Astrocyte (in vitro differentiated cells and primary cell): Measurements from ENCODE around the gene PCCB. TPM values are rescaled to one million over a fixed set of nuclear protein-coding genes. Genes with fewer than 3 reads are reported as not detected.

Source experiments
- DNase-seq: peaks from one replicate; pipeline ENCODE4 v3.0.0-alpha.2; 2010; ENCODE audit warnings: low read depth
- FAIRE-seq: peaks from 2 replicates; lab custom pipeline; 2011; peaks lifted over from hg19 to GRCh38; lab: Jason Lieb, UNC
- H2AFZ ChIP-seq: 2 replicates; pipeline ENCODE4 v1.6.0; 2012; ENCODE audit warnings: low read depth, low read length, inconsistent platforms
- H3K27ac ChIP-seq: 2 replicates; pipeline ENCODE4 v1.5.1; 2011; ENCODE audit warnings: low read depth, low read length, inconsistent platforms
- H3K27me3 ChIP-seq: 2 replicates; pipeline ENCODE4 v1.6.0; 2011; ENCODE audit warnings: low read length, inconsistent platforms; ENCODE audit not compliant: insufficient read depth
- H3K36me3 ChIP-seq: 2 replicates; pipeline ENCODE4 v1.5.1; 2011; ENCODE audit warnings: low read length, inconsistent platforms; ENCODE audit not compliant: insufficient read depth
- H3K4me1 ChIP-seq: 2 replicates; pipeline ENCODE4 v1.5.1; 2011; ENCODE audit warnings: low read length, inconsistent platforms; ENCODE audit not compliant: insufficient read depth
- H3K4me2 ChIP-seq: 2 replicates; pipeline ENCODE4 v1.6.0; 2012; ENCODE audit warnings: low read length, inconsistent platforms
- H3K4me3 ChIP-seq: 2 replicates; pipeline ENCODE4 v1.5.1; 2011; ENCODE audit warnings: low read depth, mild to moderate bottlenecking, low read length, inconsistent platforms; ENCODE audit not compliant: insufficient read depth
- H3K79me2 ChIP-seq: 2 replicates; pipeline ENCODE4 v1.6.0; 2012; ENCODE audit warnings: mild to moderate bottlenecking, low read length, inconsistent platforms; ENCODE audit not compliant: insufficient read depth
- H3K9ac ChIP-seq: 2 replicates; pipeline ENCODE4 v1.6.0; 2012; ENCODE audit warnings: mild to moderate bottlenecking, low read length, inconsistent platforms
- H3K9me3 ChIP-seq: 2 replicates; pipeline ENCODE4 v1.5.1; 2012; ENCODE audit warnings: low read depth, mild to moderate bottlenecking, low read length, inconsistent platforms; ENCODE audit not compliant: insufficient read depth
- H4K20me1 ChIP-seq: 2 replicates; pipeline ENCODE4 v1.6.0; 2012; ENCODE audit warnings: low read length, inconsistent platforms; ENCODE audit not compliant: insufficient read depth
- H3K27ac Mint-ChIP-seq: one replicate; pipeline ENCODE4 v1.8.0; 2021; ENCODE audit warnings: mild to moderate bottlenecking, mixed read lengths; ENCODE audit not compliant: unreplicated experiment
- H3K27me3 Mint-ChIP-seq: one replicate; pipeline ENCODE4 v1.8.0; 2021; ENCODE audit warnings: low read depth, mixed read lengths; ENCODE audit not compliant: unreplicated experiment
- H3K36me3 Mint-ChIP-seq: one replicate; pipeline ENCODE4 v1.8.0; 2021; ENCODE audit warnings: low read depth, mixed read lengths; ENCODE audit not compliant: unreplicated experiment
- H3K4me1 Mint-ChIP-seq: one replicate; pipeline ENCODE4 v1.8.0; 2021; ENCODE audit warnings: low read depth, mixed read lengths; ENCODE audit not compliant: unreplicated experiment
- H3K4me3 Mint-ChIP-seq: one replicate; pipeline ENCODE4 v1.8.0; 2021; ENCODE audit warnings: mild to moderate bottlenecking, moderate library complexity, mixed read lengths; ENCODE audit not compliant: unreplicated experiment
- H3K9me3 Mint-ChIP-seq: one replicate; pipeline ENCODE4 v1.8.0; 2021; ENCODE audit warnings: mild to moderate bottlenecking, mixed read lengths; ENCODE audit not compliant: unreplicated experiment
- CTCF ChIP-seq: IDR thresholded peaks from 2 replicates; pipeline ENCODE4 v1.5.1; 2011; ENCODE audit warnings: low read depth, mild to moderate bottlenecking, inconsistent platforms, low read length, moderate library complexity; ENCODE audit not compliant: insufficient read depth
- EZH2 ChIP-seq: IDR thresholded peaks from 2 replicates; pipeline ENCODE4 v1.6.1; 2012; ENCODE audit warnings: mild to moderate bottlenecking, low read length, inconsistent platforms; ENCODE audit not compliant: insufficient read depth
- total RNA-seq: library from RNA; stranded (reverse); gene quantifications from 2 replicates; pipeline ENCODE4 v1.2.1, GENCODE V29; 2021

The PCCB gene
- total RNA-seq, 1 donor from 2014 or later = 41.3 TPM

DNA sequence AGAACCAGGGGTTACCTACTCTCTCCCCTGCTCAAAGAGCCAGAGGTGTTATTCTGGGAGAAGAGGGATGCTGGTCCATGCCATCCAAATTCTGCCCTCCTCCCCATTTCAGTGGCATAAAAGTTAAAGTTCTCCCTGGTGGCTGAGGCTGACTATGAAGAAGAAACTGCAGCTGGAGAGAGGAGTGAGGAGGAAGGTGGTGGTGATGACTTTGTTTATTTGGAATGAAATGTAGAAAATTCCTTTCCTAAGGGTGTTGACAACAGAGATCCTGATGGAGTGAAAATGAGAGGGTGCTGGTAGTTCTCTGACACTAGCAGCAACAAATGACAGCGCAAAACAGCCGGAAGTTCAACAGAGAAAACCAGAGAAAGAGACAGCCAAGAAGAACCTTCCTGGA is 100.4 kb downstream of the PCCB start:
- Mint-ChIP-seq H3K36me3 (no peaks in the 10 kb centered on the region), H3K9me3 (no peaks in the 10 kb centered on the region), H3K4me1 (peaks cover 26% of the 10 kb centered on the region), H3K27ac (peak overlapping the region; percentile 78), H3K4me3 (no peak overlapping the region), H3K27me3 (no peaks in the 10 kb centered on the region)
- Histone ChIP-seq H4K20me1 (no peaks in the 10 kb centered on the region), H3K4me2 (peak overlapping the region; percentile 61), H3K79me2 (no peaks in the 10 kb centered on the region), H3K9me3 (no peaks in the 10 kb centered on the region), H2AFZ (no peak overlapping the region), H3K9ac (peak overlapping the region; percentile 77), H3K27me3 (no peaks in the 10 kb centered on the region), H3K27ac (peak overlapping the region; percentile 74), H3K36me3 (peaks cover 2% of the 10 kb centered on the region), H3K4me1 (peaks cover 17% of the 10 kb centered on the region), H3K4me3 (no peak overlapping the region)
- peak; percentile 77 for FAIRE-seq
- DNase-seq = peak; percentile 61
- TF ChIP-seq CTCF = no peak
- no peak for TF ChIP-seq EZH2

DNA sequence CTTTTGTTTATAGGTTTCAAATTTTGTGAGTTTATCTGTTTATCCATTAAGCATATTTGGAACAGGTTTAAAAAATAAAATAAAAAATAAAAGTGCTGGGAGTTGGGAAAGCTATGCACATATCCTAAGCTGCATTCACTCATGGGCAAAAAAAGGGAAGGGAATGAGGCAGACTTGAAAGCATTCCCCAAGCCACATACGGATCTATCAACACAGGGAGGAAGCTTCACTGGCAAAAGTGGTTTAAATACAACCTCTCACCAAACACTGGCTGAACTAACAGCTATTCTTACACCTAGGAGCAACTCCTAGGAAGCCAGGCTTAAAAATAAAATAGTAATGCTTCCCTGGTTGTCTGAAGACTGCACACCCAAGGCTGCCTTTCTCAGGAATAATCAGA is 101.2 kb downstream of the PCCB start:
- Mint-ChIP-seq H3K27me3 (no peaks in the 10 kb centered on the region), H3K9me3 (no peaks in the 10 kb centered on the region), H3K4me3 (no peak overlapping the region), H3K27ac (peak overlapping the region; percentile 44), H3K4me1 (peaks cover 26% of the 10 kb centered on the region), H3K36me3 (no peaks in the 10 kb centered on the region)
- no peak for TF ChIP-seq EZH2
- TF ChIP-seq CTCF = no peak
- peaks cover 2% of the 10 kb centered on the region for H3K36me3 ChIP-seq
- no peak overlapping the region for H3K4me2 ChIP-seq
- no peak overlapping the region for H3K4me3 ChIP-seq
- no peak overlapping the region for H2AFZ ChIP-seq
- H4K20me1 ChIP-seq = no peaks in the 10 kb centered on the region
- H3K4me1 ChIP-seq = peaks cover 17% of the 10 kb centered on the region
- no peak overlapping the region for H3K9ac ChIP-seq
- DNase-seq (peak; percentile 35), FAIRE-seq (no peak)
- H3K27me3 ChIP-seq = no peaks in the 10 kb centered on the region
- no peak overlapping the region for H3K27ac ChIP-seq
- no peaks in the 10 kb centered on the region for H3K79me2 ChIP-seq
- no peaks in the 10 kb centered on the region for H3K9me3 ChIP-seq

DNA sequence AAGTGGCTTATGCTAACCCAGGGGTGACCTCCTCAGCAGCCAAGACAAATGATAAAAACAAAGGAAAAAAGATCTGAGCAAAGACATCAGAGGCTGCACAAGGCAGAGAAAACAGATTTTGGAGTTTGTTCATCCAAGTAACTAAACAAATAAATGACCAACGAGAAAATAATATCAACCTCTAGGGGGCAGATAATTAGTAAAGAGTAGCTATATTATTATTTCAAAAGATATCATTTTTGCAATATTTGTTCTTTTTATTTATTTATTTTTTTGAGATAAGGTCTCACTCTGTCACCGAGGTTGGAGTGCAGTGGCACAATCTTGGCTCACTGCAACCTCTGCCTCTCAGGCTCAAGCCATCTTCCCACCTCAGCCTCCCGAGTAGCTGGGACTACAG is 101.8 kb downstream of the PCCB start:
- Histone ChIP-seq H3K4me2 (no peak overlapping the region), H4K20me1 (no peaks in the 10 kb centered on the region), H3K36me3 (peaks cover 2% of the 10 kb centered on the region), H3K27me3 (no peaks in the 10 kb centered on the region), H3K4me1 (peaks cover 17% of the 10 kb centered on the region), H3K9me3 (no peaks in the 10 kb centered on the region), H3K9ac (no peak overlapping the region), H2AFZ (no peak overlapping the region), H3K79me2 (no peaks in the 10 kb centered on the region), H3K4me3 (no peak overlapping the region), H3K27ac (no peak overlapping the region)
- DNase-seq (no peak), FAIRE-seq (no peak)
- H3K4me1 Mint-ChIP-seq = peaks cover 26% of the 10 kb centered on the region
- no peaks in the 10 kb centered on the region for H3K36me3 Mint-ChIP-seq
- TF ChIP-seq CTCF = peak; percentile 7
- no peak for TF ChIP-seq EZH2
- no peaks in the 10 kb centered on the region for H3K9me3 Mint-ChIP-seq
- H3K27ac Mint-ChIP-seq = peak overlapping the region; percentile 44
- no peak overlapping the region for H3K4me3 Mint-ChIP-seq
- no peaks in the 10 kb centered on the region for H3K27me3 Mint-ChIP-seq
